ENCODE measurements around the gene CHKB. TPM values are rescaled to one million over a fixed set of nuclear protein-coding genes. Genes with fewer than 3 reads are reported as not detected.
A peak's percentile ranks its signal among the peaks of the same experiment; 100 is the strongest.
"Not testable (repeated sequence)": the region's sequence is repeated elsewhere in the genome, so short reads cannot be mapped to it uniquely, and the experiment has no call there.

The CHKB gene
- total RNA-seq, 2 donors from 2014 or later, result 30.1 to 31.6 TPM

GRCh38 chr22:50540381-50540780 lies 42.3 kb downstream of the CHKB start:
- no peak for DNase-seq (ENCODE audit: low spot score)
- intact Hi-C loops (cut with DNase I), result no loop called here

- intact Hi-C loops (cut with DNase I), result no loop called here
- no peak for DNase-seq (ENCODE audit: low spot score)
Observed at GRCh38 chr22:50537765-50538164, 44.9 kb downstream of the CHKB start.

- intact Hi-C loops (cut with DNase I), result no loop called here
- no peak for DNase-seq (ENCODE audit: low spot score)
Observed at GRCh38 chr22:50536226-50536625, 46.4 kb downstream of the CHKB start.

- DNase-seq (ENCODE audit: low spot score), result no peak
- intact Hi-C loops (cut with DNase I), result no loop called here
Observed at GRCh38 chr22:50535113-50535512, 47.5 kb downstream of the CHKB start.

GRCh38 chr22:50533856-50534711 lies 48.6 kb downstream of the CHKB start:
- intact Hi-C loops (cut with DNase I); DNase-seq (ENCODE audit: low spot score): not testable (repeated sequence)

- no peak for DNase-seq (ENCODE audit: low spot score)
- intact Hi-C loops (cut with DNase I), result no loop called here
Observed at GRCh38 chr22:50532824-50533796, 49.5 kb downstream of the CHKB start.

- intact Hi-C loops (cut with DNase I), result no loop called here
- peak; percentile 95 for DNase-seq (ENCODE audit: low spot score)
Observed at GRCh38 chr22:50531962-50532674, 50.5 kb downstream of the CHKB start.

GRCh38 chr22:50531546-50531961 lies 51.1 kb downstream of the CHKB start:
- intact Hi-C loops (cut with DNase I), result no loop called here
- peak; percentile 93 for DNase-seq (ENCODE audit: low spot score)

GRCh38 chr22:50530877-50531545 lies 51.6 kb downstream of the CHKB start:
- intact Hi-C loops (cut with DNase I), result no loop called here
- DNase-seq (ENCODE audit: low spot score), result peak; percentile 98

- DNase-seq (ENCODE audit: low spot score), result no peak
- intact Hi-C loops (cut with DNase I), result no loop called here
Observed at GRCh38 chr22:50530580-50530876, 52.1 kb downstream of the CHKB start.

GRCh38 chr22:50529897-50530579 lies 52.6 kb downstream of the CHKB start, which contains the start of gene TYMP:
TYMP (minus strand) TSS chr22:50530012; CDS start chr22:50529709, 303 bp downstream.
- intact Hi-C loops (cut with DNase I), result no loop called here
- DNase-seq (ENCODE audit: low spot score), result peak; percentile 97

GRCh38 chr22:50529416-50529896 lies 53.2 kb downstream of the CHKB start:
- intact Hi-C loops (cut with DNase I), result no loop called here
- DNase-seq (ENCODE audit: low spot score), result no peak

Other genes starting within 250 kb of the CHKB start
- gene PPP6R2, start 239.5 kb downstream of the CHKB start, total RNA-seq, result 10 to 100 TPM; 35.3 to 36.0 TPM
- gene SBF1, start 107.8 kb downstream of the CHKB start, total RNA-seq, result 10 to 100 TPM; 58.5 to 83.8 TPM
- gene ADM2, start 101.3 kb downstream of the CHKB start, total RNA-seq, result under 1 TPM; 0.14 to 0.56 TPM
- gene MIOX, start 96.0 kb downstream of the CHKB start, total RNA-seq, result not detected
- 10 to 100 TPM; 39.0 to 53.3 TPM for gene LMF2, start 75.1 kb downstream of the CHKB start, total RNA-seq
- gene NCAPH2, start 74.6 kb downstream of the CHKB start, total RNA-seq, result 10 to 100 TPM; 32.1 to 32.7 TPM
- 1 to 10 TPM in 1 of 2 donors, not detected in 1; 2.6 TPM for gene SCO2, start 57.3 kb downstream of the CHKB start, total RNA-seq
- 10 to 100 TPM; 52.8 to 63.8 TPM for gene TYMP, start 52.8 kb downstream of the CHKB start, total RNA-seq
- under 1 TPM; 0.14 to 0.28 TPM for gene KLHDC7B, start 37.0 kb downstream of the CHKB start, total RNA-seq
- not detected for gene SYCE3, start 19.9 kb downstream of the CHKB start, total RNA-seq
- gene CPT1B, start 4.4 kb downstream of the CHKB start, total RNA-seq, result 1 to 10 TPM; 6.0 to 8.1 TPM
- under 1 TPM; 0.24 to 0.56 TPM for gene MAPK8IP2, start 17.9 kb upstream of the CHKB start, total RNA-seq
- gene ARSA, start 45.3 kb upstream of the CHKB start, total RNA-seq, result 10 to 100 TPM; 21.8 to 29.4 TPM
- gene SHANK3, start 90.0 kb upstream of the CHKB start, total RNA-seq, result 10 to 100 TPM; 24.2 to 34.4 TPM
- 1 to 10 TPM in 1 of 2 donors, under 1 TPM in 1; 0.65 to 2.6 TPM for gene ACR, start 155.4 kb upstream of the CHKB start, total RNA-seq
- gene RABL2B, start 200.8 kb upstream of the CHKB start, total RNA-seq, result 10 to 100 TPM; 15.9 to 19.2 TPM